NCI-H2081 (cell line): Measurements from ENCODE around the gene C1RL.
"Not testable (repeated sequence)": the region's sequence is repeated elsewhere in the genome, so short reads cannot be mapped to it uniquely, and the experiment has no call there.

Experiments used
- DNase-seq, 2 experiments: peaks; one replicate each; lab custom pipeline; 2025; lab: John Stamatoyannopoulos, UW

Gene C1RL

DNA sequence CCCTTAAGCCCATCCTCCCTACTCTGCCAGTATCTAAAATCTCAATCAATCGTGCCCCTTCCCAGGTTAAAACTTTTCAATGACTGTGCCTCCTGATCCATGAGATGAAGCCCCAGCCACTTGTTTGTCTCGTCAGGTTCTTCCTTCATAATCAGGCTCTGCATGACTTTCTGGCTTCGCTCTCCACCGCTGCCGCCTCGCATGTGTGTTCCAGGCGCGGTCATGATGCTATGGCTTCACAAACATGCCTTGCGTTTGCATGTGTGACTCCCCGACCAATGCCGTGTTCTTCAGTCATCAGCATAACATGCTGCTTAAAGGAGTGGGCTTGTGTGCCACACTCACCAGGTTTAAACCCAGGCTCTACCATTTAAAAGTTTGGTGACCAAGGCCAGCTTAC lies 5.0 kb upstream of the C1RL start:
- DNase-seq, result no peak

DNA sequence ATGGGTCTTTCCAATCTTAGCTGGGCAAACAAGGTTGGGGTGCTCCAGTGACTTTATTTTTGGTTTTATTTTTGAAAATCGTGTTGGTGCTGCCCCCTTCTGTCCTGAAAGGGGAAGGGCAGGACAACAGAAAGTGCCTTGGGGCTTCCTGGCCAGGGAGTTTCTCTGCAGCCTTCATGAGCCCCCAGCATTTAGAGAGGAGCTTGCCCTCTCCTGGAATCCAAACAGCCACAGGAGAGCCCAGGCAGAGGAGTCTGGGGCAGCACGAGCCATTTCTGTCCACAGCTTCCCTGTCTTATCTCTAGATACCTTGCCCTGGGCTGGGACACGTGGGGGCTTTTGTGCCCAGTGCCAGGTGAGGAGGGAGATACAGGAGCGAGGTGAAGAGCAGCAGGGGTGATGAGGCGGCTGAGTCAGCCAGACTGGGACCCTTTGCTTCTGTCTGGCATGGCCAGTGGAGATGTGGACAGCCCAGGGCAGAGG lies 4.4 kb upstream of the C1RL start:
- peak; percentile 19 to 33 for DNase-seq

DNA sequence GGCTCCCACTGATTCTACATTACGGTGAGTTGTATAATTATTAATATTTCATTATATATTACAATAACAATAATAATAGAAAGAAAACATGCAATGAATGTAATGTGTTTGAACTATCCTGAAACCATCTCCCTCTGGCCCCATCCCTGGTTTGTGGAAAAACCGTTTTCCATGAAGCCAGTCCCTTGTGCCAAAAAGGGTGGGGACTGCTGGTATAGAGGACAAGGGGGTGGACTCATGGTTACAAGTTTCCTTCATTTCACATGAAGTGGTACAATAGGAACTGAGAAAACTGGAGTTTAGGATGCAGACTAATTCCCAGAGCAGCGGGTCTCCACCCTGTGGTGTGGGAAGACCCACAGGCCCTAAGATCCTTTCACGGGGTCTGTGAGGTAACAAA lies 3.0 kb upstream of the C1RL start:
- no peak for DNase-seq

DNA sequence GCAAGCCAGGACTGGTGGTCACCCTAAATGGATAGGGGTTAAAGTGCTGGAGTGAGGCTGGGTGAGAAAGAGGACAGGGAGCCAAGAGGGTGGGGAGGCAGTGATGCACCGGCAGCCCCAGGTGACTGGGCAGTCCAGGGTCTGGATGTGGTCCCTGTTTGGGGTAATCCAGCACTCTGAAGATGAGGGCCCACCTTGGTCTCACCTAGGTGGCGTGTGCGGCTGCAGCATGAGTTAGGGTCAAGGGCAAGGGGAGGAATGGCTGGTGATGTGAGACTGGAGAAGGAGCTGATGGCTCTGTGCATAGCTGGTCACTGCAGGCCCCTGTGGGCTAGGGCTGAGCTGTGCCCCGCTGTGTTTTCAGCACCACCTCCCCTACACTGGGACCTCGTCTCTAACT lies 1.6 kb upstream of the C1RL start:
- no peak for DNase-seq

DNA sequence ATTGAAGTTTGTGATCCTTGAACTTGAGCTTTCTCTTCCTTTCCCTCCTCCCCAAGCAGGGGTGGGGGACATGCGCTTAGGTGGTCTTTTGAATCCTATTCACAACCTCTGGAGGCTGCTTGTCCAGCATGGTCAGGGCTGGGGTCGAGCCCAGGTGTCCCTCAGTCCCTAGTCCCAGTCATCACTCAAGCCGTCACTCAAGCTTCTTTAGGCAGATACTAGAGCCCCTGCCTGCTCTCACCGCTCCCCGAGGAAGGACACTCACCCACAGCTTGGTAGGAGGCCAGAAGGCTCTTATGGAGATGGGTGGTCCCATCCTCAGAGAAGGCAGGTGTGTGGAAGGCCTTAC lies 532 bp upstream of the C1RL start:
- no peak for DNase-seq

DNA sequence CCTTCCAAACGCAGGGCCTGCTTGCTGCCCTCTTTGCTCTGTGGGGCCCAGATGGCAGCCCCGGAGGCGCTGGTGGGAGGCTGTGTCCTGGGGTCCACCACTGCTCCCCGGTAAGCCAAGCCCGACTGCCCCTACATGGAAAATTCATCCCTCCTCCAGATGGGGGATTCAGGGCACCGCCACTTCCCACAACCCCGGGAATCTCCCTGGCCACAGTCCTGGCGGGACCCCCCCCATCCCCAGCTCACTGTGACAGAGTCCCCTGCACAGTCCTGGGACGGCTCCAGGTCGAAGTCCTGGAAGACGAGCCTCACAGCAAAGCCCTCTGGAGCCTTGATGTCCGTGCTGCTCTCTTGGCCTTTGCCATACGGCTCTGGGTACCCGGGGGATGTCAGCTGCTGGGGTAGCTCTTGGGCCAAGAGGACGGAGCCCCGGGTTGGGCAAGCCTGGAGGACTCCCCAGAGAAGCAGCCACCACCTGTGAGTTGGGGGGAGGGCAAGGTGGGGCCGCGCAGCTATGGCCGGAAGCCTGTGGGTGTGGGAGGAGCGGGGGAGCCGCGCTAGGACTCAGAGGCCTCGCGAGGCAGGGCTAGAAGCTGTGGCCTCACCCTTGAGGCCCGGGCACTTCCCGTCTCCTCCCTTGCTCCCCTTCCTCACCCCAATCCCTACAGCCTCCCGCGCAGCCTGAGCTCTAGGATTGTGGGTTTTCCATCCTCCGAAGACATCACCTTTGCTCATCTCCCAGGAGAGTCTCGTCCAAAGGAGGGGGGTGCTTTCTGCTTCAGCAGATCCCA lies 815 bp downstream of the C1RL start:
- peak; percentile 82 to 87 for DNase-seq

DNA sequence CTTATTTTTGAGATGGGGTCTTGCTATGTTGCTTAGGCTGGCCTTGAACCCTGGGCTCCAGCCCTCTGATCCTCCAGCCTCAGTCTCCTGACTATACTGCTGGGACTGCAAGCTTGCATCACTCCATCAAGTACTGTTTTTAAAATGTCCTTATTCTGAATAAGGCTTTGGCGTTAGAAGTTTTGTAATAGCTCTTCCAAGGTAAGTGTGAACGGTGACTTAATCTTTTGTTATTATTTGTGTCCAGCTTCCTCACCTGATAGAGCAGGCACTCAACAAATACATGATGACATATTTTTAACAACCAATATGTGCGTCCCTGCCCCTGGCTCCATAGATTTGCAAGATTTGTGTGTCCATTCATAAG lies 1.4 kb downstream of the C1RL start:
- DNase-seq, result no peak

DNA sequence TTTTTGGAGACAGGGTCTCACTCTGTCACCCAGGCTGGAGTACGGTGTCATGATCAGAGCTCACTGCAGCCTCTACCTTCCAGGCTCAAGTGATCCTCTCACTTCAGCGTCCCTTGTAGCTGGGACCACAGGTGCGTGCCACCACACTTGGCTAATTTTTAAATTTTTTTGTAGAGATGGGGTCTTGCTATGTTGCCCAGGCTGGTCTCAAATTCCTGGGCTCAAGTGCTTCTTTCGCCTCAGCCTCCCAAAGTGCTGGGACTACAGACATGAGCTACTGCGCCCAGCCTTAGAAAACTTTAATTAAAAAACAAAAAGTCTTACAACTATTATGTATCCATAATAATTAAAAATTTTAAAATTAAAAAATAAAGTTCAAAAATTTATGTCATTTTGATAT lies 1.8 kb downstream of the C1RL start:
- DNase-seq, result not testable (repeated sequence)

DNA sequence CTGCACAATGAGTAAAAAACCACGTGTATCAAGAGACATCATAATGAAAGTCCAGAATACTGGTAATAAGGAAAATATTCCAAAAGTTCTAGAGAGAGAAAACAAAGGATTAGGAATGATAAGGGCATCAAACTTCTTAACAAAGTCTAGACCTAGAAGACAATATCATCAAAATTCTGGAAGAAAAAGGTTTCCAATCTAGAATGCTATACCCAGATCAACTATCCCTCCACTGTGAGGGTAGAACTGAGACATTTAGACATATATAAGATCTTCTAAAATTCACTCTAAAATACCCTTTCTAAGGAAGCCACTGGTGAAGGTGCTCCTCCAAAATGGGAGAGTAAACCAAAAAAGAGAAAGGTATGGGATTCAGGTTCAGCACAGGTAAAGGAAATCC lies 2.9 kb downstream of the C1RL start:
- no peak for DNase-seq

DNA sequence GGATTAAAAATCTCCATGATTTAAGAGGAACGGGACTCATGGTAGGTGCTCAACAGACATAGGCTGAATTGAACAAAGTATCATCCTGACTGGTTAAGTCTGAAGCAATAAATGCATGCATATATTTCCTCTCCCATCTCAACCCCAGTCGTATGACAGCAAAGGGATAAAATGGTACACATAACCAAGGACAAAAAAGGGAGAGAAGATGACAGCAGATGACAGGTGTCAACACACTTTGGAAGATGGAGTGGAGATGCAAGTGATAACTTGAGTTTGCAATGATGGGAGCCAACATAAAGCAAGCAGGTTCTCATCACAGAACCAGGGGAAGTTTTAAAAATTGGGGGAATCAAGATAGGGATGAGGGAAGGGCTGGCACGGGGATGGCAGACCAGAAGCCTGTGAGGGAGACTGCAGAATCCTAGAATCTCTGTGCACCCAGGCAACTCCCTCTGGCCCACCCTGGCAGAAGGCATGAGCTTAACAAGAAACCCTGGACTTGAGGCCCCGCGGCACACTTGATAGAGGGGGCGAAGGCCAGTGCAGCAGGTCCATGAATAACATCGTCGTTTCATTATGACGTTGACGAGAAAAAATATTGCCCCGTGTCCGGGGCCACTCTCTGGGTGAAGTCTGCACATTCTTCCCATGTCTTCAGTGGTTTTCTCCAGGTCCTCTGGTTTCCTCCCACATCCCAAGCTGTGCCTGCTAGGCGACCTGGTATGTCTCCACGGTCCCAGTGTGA lies 5.0 kb downstream of the C1RL start:
- DNase-seq, result no peak

DNA sequence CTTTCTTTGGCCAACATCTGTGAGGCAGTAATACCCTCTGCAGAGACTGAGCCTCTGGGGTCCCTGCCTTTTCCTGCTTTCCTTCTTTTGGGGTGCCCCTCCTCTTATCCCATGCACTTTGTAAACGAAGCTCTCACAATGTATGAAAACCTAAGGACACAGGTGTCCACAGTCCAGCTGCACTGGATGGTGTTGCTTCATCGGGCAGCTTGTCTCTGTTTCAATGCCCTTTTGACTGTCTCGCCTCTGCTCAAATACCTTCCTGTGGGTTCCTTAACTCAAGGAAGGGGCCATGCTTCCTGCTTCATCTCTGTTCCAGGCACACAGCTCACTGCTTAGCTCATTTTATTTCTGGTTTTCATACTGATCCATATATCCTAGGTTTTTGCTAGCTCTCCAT lies 6.4 kb downstream of the C1RL start:
- DNase-seq, result no peak

DNA sequence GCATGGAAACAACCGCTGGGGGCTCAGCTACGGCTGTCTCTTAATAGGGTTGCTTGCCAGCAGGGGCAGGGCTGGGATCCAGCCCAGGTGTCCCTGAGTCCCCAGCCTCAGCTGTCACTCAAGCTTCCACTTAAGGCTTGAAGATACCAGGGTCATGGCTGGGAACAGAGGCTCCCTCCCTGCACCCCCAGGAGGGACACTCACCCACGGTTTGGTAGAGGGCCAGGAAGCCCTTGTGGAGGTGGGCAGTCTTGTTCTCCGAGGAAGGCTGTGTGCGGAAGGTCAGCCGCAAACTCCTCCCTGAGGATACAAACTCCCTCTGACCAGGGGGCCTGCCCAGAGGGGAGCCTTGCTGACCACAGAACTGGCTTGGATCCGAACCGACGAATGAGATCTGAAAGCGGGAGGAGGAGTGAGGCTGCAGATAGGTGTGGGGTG lies 7.3 kb downstream of the C1RL start:
- DNase-seq, result peak; percentile 14 to 71

DNA sequence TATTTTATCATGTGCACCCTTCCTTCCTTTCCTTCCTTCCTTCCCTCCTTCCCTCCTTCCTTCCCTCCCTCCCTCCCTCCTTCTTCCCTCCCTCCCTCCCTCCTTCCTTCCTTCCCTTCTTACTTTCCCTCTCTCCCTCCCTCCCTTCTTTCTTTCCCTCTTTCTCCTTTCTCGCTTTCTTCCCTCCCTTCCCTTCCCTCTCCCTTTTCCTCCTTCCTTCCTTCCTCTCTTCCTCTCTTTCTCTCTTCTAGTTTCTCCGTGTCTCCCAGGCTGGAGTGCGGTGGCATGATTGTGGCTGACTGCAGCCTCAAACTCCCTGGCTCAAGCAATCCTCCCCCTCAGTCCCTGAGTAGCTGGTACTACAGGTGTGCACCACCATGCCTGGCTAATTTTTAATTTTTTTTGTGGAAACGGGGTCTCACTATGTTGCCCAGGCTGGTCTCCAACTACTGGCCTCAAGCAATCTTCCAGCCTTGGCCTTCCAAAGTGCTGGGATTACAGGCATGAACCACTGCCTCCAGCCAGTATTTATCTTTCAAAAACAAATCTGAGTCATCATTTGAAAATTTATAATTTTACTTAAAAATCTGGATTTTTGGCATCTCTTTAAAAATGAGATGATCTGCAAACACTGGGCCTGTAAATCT lies 7.8 kb downstream of the C1RL start:
- DNase-seq, result no peak

DNA sequence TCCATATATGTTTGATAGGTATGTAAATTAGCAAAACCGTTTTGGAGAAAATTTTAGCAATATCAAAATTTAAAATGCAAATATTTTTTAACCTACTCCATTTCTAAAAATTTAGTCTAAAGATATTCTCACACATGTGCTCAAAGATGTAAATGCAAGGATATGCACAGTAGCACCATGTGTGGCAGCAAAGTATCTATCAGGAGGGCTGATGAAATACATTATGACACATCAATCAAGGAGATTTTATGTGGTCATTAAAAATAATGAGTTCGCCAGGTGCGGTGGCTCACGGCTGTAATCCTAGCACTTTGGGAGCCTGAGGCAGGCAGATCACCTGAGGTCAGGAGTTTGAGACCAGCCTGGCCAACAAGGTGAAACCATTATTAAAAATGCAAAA lies 8.8 kb downstream of the C1RL start:
- DNase-seq, result peak; percentile 73 to 88

DNA sequence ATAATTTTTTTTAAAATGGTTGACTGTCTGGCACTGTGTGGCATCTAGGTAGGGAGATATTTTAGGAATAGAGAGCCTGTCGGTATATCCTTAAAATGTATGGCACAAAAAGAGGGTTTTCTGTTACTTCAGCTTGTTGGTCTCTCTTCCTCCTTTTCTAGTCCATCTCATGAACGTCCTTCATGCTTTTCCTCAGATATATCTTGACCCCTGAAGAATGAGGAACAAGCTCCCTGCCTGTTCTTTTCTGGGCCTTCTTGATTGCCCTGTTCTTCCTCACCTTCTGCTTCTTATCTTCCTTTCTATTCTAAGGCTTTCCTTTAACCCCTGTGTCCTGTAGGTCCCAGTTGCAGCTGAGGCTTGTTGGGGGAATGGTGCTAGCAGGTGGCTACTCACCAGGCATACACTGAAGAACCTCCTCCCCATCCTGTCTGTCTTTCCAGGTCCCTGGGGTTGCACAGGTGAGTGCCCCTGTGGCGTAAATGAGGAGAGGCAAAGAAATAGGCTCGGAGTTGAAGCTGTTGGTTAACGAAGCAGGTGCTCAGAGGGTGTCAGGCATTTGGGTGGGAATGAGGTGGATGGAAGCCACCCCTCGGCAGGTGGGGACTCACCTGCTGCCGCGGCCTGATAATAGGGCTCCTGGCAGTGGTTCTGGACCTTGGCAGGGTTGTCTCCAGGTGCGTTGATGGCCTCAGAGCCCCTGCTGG lies 9.6 kb downstream of the C1RL start:
- peak; percentile 94 to 98 for DNase-seq

DNA sequence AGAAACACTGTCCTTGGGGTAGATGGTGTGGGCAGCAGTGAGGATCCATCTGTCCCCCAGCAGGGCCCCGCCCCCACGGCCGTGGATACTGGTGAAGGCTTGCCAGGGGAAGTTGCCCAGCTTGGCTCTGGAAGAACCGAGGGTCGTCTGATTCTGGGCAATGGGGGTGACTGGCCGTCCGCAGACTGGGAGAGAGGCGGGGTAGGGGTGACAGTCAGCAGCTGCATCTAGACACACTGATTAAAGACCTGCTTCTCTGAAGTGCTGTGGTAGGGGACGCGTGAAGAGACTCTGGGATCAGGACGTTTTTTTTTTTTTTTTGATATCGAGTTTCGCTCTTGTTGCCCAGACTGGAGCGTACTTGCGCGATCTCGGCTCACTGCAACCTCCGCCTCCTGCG lies 12.0 kb downstream of the C1RL start:
- DNase-seq, result no peak

DNA sequence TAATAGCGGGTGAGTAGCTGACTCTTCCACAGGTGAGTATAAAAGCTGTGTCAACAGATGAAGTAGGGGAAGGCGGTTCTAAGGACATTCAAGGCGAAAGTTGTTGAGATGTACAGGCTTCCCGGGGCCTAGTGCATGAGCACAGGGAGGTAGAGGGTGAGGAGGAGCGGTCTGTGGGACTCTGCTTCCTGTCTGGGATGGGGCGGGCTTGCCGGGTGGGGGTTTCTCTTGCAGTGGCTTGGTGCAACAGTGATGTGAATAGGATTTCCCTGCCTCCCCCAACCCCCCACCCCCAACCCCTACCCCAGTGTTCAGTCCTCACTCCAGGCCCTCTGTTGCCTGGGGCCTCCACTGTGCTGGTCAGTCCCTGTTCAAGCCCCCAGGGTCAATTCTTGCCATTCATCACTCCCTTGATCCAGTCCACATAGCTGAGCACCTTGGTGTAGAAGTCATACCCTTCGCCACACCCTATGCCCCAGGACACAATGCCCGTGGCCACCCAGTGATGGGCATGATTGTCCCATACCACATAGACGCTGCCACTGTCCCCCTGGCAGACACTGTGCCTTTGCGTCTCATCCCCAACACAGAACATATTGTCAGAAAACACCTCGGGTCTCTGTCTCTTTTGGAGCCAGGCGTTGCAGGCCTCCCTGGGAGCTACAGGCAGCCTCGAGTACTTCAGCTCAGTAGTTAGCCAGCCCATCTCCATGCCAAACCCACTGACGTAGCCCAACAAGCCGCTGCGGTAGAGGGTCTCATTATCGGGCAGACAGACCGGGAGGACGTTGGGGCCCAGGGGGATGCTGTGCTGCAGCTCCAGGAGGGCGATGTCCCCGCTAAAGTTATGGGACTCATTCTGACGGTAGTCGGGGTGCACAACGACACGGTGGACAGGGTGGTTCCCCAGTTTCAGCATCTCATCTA lies 12.7 kb downstream of the C1RL start:
- no peak for DNase-seq

DNA sequence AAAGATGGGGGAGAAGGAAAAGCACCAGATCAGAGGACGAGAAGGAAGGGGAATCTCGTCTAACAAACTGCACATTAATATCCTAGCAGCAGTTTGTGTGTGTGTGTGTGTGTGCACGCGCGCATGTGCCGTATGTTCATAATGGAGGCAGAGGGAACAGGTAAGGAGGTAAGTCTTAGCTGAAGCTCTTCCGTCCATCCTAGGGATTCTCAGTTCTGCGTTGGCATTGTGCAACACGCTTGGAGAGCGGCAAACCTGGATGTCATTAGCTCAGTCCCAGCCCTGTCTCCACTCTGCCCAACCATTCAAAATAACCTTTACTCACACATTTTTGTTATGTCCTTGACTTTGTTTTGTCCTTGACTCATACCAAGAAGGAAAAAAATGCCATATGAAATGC lies 15.1 kb downstream of the C1RL start:
- no peak for DNase-seq

DNA sequence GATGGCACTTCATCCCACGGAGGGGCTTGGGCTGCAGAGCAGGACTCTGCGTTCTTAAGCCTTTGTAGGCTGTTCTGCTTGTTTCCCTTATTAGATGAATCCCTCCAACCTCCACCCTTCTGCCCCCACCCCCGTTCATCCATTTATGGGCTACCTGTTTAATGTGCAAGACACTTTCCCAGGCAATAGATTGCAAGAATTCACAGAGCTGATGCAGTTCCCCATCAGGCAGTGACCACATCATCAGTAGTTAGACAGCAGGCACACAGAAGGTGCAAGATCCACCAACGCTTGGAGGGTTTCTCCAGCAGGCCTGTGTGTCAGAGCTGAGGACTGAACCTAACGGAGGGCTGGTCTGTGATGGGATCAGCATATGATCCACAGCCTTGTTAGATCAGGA lies 15.5 kb downstream of the C1RL start:
- DNase-seq, result no peak

DNA sequence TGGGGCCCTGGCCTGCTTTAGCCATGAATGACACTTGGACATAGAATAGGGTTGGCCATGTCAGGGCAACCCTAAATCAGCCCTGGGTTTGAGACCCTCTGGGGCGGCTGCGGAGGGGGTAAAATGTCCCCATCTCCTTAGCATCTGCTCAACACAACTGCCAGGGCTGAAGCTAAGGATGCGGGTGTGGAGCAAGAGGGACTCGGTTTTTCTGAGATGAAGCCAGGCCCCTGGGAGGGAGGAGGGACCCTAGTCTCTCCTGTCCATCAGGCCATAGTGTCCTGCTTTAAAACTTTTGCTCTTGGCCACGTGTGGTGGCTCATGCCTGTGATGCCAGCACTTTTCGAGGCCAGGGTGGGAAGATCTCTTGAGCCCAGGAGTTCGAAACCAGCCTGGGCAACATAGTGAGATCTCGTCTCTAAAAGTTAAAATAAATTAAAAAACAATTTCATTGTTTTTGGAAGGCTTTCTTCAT lies 16.0 kb downstream of the C1RL start:
- DNase-seq, result no peak
